ENCODE data around the gene CYP4F11. TPM values are rescaled to one million over a fixed set of nuclear protein-coding genes. Genes with fewer than 3 reads are reported as not detected.

Gene CYP4F11
- total RNA-seq (1 to 10 TPM in 2 of 10 donors, under 1 TPM in 5, not detected in 3; 0.09 to 2.1 (median 0.80) TPM), polyA plus RNA-seq (under 1 TPM in 1 of 2 donors, not detected in 1; 0.22 TPM)
- long read RNA-seq, donor 1, result 0 reads
- long read RNA-seq, donor 2, partial matches to known transcripts, result 2 of 5 reads
- long read RNA-seq, donor 2, other reads (novel, unspliced or antisense), result 2 of 5 reads
- long read RNA-seq, donor 3, partial matches to known transcripts, result 0 of 1 reads
- long read RNA-seq, donor 3, other reads (novel, unspliced or antisense), result 1 of 1 reads

DNA sequence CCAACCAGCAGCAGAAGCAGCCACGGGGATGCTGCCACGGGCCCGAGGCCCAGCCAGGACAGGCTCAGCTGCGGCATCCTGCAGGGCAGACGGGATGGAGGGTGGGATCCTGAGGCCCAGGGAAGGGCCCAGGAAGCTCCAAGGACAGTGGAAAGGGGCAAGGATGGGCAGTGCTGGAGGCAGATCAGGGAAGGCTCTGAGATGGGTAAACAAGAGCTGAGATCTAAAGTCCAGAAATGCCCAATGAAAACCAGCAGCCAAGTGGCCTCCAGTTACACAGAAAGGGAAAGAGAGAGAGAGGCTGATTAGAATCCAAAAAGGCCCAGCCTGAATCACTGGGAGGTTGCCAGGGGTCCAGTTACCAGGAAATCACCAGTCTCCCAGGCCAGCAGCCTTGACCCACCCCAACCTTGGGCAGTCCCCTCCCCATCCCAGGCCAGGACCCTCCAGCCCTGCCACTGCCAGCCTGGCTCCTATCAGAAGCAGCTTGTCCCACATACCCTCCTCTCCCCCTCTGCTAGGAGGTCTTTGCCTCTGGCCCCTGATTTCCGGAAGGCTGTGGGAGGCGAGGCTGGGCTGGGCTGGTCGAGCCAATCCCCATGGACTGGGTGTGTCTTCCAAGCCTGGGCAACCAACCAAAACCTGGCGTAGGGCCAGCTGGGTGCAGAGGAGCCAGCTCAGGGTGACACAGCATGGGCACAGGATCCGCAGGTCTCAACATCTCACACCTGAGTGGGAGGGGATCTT lies at the start of gene CYP4F11:
Gene CYP4F11 (minus strand): TSS at position 198 of the 747 bp plus-strand sequence. CDS start 121 bp downstream, at position 77.
- TF ChIP-seq CTCF (IDR thresholded peaks at IDR 0.05), result no peak
- intact Hi-C loops (cut with DNase I), result no loop called here
- peak; percentile 20 to 69 for DNase-seq
- Histone ChIP-seq H3K4me3 (no peak within 1 kb of the TSS), H3K4me1 (peaks cover 0 to 11% (median 0%) of the 10 kb centered on the region in 9 donors), H3K27ac (peak within 1 kb of the TSS in 1 of 10 donors; percentile 61), H3K9me3 (peaks cover 0 to 8% (median 0%) of the 10 kb centered on the region in 11 donors), H3K27me3 (peaks cover 0 to 71% (median 38%) of the 10 kb centered on the region in 7 donors), H3K36me3 (no peaks in the 10 kb centered on the region)
- WGBS, 2 donors, result 44 to 61% methylated on average over 10 of the region's 10 CpGs
- peak in 6 of 8 donors; percentile 33 to 99 (median 71) for ATAC-seq

DNA sequence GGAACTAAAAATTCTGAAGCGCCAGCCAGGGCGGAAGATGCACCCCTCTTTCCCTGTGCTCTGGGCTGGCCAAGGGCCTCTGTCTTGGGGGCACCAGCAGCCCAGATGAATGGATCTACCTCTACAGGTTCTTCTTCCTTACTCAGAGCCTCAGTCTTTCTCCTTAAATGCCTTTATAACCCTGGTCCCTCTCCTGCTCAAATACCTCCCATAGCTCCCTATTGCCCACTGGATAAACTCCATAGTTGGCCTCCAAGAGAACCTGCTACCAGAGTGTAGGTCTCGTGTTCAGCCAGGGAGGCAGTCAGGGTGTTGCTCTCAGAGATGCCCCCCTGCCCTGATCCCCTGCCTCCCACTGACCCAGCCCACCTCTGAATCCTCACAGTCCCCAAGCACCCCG lies 45.0 kb upstream of the CYP4F11 start:
- H3K27me3 ChIP-seq, result peaks cover 0 to 42% (median 13%) of the 10 kb centered on the region in 7 donors
- DNase-seq (no peak), ATAC-seq (no peak)
- intact Hi-C loops (cut with DNase I), result no loop called here
- no peak for TF ChIP-seq CTCF (IDR thresholded peaks at IDR 0.05)
- WGBS, 2 donors, result 78 to 84% methylated on average over 4 of the region's 4 CpGs
- peaks cover 0 to 28% (median 13%) of the 10 kb centered on the region in 11 donors for H3K9me3 ChIP-seq
- no peak overlapping the region for H3K4me3 ChIP-seq
- H3K36me3 ChIP-seq, result no peaks in the 10 kb centered on the region
- H3K4me1 ChIP-seq, result no peaks in the 10 kb centered on the region
- no peak overlapping the region for H3K27ac ChIP-seq

GRCh38 chr19:15977690-15978089 lies 43.4 kb upstream of the CYP4F11 start:
- peaks cover 0 to 18% (median 8%) of the 10 kb centered on the region in 11 donors for H3K9me3 ChIP-seq
- 63 to 70% methylated on average over 7 of the region's 7 CpGs for WGBS, 2 donors
- intact Hi-C loops (cut with DNase I), result no loop called here
- no peak overlapping the region for H3K27ac ChIP-seq
- H3K4me1 ChIP-seq, result no peaks in the 10 kb centered on the region
- DNase-seq, result no peak
- H3K27me3 ChIP-seq, result peaks cover 0 to 55% (median 13%) of the 10 kb centered on the region in 7 donors
- no peak overlapping the region for H3K4me3 ChIP-seq
- no peak for TF ChIP-seq CTCF (IDR thresholded peaks at IDR 0.05)
- ATAC-seq, result no peak
- no peaks in the 10 kb centered on the region for H3K36me3 ChIP-seq

GRCh38 chr19:15976836-15977689 lies 42.7 kb upstream of the CYP4F11 start:
- no peak overlapping the region for H3K4me3 ChIP-seq
- 38 to 54% methylated on average over 10 of the region's 10 CpGs for WGBS, 2 donors
- DNase-seq, result no peak
- TF ChIP-seq CTCF (IDR thresholded peaks at IDR 0.05), result no peak
- no peaks in the 10 kb centered on the region for H3K36me3 ChIP-seq
- H3K4me1 ChIP-seq, result no peaks in the 10 kb centered on the region
- ATAC-seq, result no peak
- intact Hi-C loops (cut with DNase I), result no loop called here
- H3K9me3 ChIP-seq, result peaks cover 0 to 12% (median 8%) of the 10 kb centered on the region in 11 donors
- no peak overlapping the region for H3K27ac ChIP-seq
- H3K27me3 ChIP-seq, result peaks cover 0 to 49% (median 13%) of the 10 kb centered on the region in 7 donors
